Measurements from ENCODE around the gene RET.

Gene RET

DNA sequence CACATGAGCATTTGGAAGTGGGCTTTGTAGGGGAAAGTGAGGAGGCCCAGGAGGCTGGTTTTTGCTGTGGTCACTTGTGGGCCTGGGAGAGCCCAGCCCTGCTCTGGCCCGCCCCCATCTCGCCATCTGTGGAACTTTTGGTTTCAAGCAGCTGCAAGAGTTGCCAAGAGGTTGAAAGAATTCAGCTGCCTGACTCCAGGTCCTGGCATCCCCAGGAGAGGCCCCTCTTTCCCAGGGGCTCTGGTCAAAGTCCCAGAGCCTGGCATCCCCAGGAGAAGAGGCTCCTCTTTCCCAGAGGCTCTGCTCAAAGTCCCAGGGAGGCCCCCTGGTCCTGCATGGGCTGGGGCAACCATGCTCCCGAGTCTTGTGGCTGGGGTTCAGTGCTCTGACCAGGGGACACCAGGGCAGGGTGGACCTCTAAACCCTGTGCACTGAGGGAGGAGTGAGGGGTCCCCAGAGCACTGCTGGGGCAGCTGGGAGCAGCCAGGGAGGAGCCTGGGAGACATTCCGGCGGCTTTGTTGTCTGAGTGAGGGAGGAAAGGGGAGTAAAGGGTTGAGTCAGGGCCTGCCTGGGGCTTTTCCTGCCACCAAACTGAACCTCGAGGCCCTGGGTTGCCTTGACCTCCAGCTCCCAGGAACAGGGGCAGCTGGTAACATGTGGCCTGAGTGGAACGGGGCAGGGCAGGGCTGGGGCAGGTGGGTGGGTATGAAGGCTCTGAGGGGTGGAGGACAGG, 33.6 kb downstream of the RET start:
- DNase-seq = no peak

DNA sequence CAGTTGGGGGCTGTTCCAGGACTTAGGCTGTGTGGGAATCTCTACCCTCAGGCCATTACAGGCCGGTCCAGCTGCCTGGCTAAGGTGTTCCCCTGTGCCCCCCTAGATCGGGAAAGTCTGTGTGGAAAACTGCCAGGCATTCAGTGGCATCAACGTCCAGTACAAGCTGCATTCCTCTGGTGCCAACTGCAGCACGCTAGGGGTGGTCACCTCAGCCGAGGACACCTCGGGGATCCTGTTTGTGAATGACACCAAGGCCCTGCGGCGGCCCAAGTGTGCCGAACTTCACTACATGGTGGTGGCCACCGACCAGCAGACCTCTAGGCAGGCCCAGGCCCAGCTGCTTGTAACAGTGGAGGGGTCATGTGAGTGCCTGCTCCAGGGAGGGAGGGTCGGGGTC, 34.2 kb downstream of the RET start:
- DNase-seq = no peak

DNA sequence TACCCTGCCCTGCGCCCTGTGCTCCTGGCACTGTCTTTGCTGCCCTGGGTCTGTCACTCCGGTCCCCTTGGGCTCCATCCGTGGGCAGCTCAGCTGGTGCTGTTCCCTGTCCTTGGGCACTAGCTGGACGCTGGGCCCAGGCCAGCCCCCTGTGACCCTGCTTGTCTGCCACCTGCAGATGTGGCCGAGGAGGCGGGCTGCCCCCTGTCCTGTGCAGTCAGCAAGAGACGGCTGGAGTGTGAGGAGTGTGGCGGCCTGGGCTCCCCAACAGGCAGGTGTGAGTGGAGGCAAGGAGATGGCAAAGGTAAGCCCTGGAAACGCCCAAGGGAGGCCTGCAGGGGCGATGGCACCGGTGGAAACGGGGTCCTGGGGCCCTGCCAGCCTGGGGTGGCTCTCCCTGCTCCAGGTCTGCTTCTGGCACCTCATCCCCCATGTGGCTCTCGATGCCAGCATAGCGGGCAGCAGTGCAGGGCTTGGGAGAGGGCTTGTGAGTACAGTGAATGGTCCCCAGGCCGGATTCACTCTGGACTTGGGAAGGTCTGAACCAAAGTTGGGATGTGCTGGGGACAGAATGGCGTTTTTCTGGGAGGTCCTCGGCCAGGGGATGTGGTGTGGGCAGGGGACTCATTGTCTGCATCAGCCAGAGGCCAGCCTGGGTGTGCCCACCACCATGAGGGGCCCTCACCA, 35.2 kb downstream of the RET start:
- no peak for DNase-seq

DNA sequence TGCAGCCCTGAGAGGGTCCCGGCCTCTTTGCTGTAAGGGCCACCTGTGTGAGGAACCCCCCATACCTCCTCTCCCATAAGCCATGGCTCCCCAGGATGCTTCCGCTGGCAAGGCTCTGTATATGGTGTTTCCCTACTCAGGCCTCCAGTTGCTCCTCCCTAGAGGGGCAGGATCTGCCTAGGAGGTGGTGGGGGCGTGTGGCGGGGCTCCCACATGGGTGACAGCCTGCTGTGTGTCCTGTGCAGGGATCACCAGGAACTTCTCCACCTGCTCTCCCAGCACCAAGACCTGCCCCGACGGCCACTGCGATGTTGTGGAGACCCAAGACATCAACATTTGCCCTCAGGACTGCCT, 35.7 kb downstream of the RET start:
- no peak for DNase-seq

DNA sequence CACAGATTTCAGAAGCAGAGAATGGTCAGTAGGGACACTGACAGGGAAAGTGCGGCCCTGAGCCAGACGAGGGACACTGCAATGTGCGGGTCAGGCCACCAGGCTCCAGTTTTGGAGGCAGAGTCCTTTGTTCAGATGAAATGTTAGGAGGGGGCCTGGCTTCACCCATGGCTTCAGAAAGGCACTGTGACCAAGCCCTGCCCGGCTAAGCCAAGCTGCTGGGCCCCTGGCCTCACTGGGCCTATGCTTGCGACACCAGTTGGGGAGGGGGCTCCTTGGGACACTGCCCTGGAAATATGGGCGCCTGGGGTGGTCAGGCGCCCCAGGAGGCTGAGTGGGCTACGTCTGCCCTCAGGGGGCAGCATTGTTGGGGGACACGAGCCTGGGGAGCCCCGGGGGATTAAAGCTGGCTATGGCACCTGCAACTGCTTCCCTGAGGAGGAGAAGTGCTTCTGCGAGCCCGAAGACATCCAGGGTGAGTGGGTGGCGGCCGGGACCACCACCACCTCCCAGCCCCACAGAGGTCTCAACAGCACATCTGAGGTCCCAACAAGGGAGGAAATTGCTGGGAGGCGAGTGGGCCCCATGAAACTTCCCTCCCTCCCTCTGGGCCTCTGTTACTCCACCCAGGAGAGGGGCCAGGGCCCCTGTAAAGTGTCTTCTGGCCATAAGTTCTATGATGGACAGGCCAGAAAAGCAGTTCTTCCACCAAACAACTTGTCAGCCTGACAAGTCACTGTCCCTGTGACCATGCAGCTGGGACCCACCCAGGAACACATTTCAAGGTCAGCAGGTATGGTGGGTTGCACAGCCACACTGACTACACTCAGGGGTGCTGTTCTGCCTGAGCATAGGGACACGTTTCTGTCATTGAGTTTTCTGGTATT, 36.6 kb downstream of the RET start:
- DNase-seq = no peak

DNA sequence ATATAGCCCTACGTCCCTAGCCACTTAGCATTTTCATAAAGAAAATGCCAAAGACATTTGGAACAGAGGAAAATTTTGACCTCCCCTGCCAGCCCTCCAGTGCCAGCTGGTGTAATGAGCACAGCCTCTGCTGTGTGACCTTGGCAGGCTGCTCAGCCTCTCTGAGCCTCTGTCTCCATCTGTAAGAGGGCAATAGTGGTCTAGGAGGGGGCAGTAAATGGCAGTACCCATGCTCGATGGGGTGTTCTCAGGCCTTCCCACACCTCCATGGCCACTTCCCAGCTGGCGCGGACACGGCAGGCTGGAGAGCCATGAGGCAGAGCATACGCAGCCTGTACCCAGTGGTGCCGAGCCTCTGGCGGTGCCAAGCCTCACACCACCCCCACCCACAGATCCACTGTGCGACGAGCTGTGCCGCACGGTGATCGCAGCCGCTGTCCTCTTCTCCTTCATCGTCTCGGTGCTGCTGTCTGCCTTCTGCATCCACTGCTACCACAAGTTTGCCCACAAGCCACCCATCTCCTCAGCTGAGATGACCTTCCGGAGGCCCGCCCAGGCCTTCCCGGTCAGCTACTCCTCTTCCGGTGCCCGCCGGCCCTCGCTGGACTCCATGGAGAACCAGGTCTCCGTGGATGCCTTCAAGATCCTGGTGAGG, 37.3 kb downstream of the RET start:
- DNase-seq = no peak

DNA sequence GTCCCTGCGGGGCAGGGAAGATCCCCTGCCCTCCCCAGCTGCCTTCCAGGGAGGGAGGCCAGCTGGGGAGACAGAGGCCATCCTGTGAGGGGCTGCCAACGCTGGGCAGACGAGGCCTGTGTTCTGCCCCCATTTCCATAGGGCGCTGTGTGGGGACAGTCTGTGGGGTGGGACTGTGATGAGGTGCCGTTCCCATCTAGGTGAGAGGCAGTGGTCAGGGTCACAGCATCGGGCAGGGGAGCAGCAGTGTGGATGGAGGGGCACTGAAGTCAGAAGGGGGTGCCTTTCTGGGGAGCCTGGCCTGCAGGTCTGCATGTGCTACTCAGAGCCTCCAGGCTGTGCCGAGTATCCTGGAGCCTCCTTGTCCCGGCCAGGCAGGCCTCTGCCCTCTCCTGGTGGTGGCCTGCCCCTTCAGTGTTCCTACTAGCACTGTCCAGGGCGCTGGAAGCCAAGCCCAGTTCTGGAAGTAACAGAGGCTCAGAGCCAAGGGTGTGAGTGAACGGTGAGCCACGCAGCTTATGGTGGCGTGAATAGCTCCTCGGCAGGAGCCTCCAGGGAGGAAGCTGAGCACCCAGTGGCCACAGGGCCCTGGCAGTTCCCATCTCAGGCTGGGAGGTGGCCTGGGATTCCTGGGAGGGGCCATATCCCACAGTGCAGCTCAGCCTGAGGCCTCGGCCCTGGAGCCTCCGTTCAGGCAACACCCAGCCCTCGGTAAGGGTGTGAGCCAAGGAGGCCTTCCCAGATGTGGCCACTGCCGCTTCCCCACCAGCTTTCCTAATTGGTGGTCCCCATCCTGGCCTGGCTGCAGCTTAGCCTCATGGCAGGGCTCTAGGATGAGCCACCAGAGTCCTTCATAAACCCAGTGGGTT, 38.1 kb downstream of the RET start:
- DNase-seq = no peak

DNA sequence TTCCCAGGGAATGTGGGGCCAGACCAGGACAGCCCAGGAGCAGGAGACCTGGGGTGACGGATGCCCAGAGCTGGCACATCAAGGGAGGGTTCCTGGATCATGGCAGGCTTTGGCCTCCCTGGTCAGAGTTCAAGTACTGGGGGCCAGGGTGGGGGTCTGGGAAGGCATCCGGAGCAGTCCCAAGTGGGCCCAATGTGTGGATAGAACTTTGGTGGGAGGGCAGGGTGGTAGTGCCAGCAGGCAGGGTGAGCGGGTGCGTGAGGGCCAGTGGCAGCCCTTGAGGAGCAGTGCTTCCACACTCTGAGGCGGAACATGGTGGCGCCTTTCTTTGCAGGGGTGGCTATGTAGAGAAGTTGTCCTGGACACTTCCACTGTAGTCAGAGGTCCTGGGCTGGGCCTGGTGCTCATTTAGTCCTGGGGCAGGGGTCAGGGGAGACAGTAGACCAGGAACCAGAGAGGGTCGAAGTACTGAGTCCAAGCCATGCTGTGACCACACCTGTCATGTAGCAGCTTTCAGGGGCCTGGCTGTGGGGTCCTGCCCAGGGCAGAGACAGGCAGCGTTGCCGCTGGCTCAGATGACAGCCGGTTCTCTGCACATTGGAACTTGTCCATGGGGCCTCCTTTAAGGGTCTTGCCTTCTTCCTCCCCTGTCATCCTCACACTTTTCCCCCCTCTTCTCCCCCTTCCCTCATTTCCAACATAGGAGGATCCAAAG, 39.2 kb downstream of the RET start:
- no peak for DNase-seq

DNA sequence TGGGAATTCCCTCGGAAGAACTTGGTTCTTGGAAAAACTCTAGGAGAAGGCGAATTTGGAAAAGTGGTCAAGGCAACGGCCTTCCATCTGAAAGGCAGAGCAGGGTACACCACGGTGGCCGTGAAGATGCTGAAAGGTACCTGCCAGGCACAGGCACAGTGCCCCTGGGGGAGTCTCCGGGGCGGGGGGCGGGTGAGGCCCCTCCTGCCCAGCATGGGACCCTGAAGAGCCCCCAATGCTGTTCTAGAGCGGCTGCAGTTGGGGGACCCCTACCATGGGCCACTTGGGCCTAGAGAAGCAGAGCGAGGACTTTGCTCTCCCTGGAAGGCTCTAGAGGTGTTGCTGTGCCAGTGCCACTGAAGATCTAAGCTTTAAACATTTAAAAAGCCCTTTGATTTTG, 39.7 kb downstream of the RET start:
- DNase-seq = no peak

DNA sequence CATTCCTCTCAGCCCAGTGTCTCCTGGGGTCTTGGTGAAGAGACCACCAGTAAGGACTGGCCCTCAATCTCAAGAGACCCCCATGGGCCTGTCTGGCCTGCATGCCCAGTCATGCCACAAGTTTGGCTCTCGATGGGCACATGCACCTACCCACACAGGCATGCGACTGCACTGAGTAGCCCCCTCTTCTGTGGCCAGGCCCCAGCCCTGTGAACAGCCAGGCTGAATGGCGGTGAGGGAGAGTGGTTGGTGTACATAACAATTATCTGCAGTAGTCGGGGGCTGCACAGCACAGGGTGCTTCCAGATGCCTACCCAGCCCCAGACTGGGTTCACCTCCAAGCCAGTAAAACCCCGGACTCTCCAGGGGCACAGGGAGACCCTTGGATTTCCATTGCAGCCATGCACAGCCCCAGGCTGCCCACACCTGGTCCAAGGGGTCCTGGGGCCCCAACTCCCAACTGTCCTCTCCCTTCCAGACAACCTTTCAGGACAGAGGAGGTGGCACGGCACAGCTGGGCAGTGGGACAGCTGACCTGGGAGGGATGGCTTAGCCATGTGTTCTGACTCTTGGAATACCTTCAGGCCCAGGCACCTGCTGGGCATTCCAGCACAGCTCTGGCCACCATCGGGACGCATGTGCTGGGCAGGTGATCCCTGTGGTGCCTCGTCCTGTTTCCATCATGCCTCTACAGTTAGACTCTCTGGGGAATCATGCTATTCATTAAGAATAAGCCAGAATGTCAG, 40.3 kb downstream of the RET start:
- DNase-seq = no peak

DNA sequence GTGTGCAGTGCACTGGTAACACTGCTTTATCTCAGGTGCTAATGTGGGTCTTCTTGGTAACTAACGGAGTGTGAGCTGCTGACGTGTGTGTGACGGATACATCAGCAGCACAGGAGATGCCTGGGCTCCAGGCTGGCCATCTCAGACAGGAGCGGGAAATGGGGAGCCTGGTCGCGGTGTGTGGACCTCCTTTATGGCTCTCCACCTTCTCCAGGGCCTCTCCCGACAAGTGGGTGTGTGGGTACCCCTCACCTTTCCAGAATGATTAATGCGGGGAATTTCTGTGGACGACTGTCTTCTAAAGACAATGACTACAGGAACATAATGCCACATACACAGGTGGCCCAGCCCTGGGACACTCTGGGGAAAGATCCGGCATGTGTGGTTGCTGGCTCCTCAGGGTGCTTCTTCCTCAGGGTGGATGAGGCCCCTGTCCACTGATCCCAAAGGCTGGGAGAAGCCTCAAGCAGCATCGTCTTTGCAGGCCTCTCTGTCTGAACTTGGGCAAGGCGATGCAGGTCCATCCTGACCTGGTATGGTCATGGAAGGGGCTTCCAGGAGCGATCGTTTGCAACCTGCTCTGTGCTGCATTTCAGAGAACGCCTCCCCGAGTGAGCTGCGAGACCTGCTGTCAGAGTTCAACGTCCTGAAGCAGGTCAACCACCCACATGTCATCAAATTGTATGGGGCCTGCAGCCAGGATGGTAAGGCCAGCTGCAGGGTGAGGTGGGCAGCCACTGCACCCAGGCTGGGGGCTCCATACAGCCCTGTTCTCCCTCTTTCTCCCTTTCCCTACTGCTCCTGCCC, 41.1 kb downstream of the RET start:
- DNase-seq = no peak

DNA sequence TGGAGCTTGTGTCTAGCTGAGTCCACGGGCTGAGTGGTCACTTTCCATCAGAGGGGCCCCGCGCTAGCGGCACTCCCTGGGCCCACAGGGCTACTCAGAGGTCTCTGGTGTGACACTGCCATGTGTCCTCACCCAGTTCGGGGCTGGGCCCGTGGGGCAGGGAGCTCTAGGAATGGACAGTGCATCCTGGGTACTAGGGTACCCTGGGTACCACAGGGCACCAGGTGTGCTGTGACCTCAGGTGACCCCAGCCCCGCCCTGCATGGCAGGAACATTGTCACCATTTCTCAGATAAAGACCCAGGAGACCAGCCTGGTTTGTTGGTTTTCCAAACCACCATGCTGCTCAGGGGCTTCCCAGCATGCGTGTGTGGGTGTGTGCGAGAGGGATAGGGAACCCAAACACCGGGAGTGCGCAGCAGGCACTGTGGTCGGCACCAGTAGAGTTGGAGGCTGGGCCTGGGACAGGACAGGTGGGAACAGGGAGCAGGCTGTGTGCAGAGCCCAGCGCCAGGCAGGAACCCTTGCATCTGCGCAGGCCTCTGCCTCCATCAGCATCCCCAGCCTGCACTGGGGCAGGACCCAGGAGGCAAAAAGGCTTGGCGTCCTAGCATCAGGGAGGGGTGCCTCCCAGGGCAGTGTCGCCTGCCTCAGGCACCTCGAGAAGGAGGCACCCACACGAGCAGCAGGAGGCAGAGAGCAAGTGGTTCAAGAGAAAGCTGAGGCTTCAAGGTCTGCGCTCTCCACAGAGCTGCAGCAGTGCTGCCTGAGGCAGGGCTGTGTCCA, 42.0 kb downstream of the RET start:
- DNase-seq = no peak

DNA sequence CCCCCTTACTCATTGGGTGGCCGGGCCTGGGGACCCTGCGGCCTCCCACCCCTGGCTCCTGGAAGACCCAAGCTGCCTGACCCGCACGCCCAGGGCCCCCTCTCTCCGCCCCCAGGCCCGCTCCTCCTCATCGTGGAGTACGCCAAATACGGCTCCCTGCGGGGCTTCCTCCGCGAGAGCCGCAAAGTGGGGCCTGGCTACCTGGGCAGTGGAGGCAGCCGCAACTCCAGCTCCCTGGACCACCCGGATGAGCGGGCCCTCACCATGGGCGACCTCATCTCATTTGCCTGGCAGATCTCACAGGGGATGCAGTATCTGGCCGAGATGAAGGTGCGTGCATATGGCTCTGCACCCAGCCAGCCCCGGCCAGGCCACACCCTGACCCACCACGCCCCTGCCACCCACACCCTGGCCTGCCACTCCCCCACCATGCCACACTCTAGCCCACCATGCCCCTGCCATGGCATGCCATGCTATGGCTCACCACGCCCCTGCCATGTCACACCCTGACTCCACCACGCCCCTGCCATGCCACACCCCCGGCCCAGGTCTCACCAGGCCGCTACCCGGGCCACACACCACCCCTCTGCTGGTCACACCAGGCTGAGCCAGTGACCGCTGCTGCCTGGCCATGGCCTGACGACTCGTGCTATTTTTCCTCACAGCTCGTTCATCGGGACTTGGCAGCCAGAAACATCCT, 42.7 kb downstream of the RET start:
- no peak for DNase-seq

DNA sequence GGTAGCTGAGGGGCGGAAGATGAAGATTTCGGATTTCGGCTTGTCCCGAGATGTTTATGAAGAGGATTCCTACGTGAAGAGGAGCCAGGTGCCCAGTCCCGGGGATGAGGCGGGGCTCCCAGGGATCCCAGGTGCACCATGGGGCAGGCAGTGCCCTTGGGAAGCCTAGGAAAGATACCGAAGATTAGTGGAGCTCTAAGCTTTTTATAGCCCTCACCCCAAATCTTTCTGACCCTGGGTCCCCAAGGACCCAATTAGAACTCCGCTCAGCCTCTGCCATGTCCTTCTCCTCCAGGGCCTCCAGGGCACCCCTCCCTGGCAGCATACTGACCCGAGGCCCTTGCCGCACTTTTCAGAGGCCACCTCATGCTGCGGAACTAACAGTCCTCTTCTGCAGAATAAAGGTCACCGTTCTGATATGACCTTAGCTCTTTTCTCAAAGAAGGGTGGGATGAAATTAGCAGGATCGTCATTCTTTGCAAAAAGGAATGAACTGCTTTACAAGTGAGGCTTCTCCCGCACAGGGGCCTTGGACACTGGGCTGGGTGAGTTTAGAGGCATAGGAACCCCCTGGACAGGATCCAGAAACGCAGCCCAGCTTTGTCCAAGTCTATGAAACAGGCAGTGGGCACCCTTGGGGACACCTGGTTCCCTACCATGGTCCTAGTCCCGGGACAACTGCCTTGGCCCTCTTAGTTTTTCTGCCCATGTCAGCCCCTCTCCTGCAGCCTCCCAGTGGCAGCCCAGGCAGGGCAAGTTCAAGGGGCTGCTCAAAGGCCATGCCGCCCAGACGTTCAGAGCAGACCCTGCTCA, 43.5 kb downstream of the RET start:
- no peak for DNase-seq

DNA sequence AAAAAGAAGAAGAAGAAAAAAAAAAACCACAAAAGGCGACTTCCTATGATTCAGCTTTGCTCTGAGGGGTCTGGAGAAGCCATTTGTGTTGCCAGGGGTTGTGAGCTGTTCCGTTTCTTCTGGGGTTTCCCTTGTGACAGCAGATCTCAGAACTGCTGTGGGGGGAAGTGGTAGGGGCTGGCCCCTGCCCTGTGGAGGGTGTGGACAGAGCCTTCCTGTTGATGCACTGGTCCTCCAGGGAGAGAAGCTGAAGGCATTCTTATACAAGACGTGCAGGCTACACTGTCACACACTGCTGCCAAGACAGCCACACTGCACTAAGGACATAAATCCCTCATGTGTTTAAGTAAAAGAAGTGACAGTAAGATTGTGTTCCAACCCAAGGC, 44.1 kb downstream of the RET start:
- DNase-seq = peak; percentile 78

DNA sequence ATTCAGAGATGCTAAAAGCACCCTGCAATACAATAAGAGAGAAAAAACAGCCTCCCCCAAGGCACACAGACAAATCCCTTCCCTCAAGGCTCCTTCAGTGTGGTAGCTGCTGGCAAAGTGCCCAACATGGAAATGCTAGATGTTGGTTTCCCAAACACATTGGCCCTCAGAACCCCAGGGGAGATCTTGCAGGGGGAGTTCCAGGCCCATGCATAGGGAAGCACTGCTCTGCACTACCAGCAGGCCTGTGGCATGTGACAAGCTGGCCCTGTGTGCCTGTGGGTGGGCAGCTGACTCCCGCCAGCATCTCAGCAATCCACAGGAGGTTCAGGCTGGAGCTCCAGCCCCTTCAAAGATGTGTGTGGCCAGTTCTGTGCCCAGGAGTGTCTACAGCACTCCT, 44.6 kb downstream of the RET start:
- DNase-seq = no peak

DNA sequence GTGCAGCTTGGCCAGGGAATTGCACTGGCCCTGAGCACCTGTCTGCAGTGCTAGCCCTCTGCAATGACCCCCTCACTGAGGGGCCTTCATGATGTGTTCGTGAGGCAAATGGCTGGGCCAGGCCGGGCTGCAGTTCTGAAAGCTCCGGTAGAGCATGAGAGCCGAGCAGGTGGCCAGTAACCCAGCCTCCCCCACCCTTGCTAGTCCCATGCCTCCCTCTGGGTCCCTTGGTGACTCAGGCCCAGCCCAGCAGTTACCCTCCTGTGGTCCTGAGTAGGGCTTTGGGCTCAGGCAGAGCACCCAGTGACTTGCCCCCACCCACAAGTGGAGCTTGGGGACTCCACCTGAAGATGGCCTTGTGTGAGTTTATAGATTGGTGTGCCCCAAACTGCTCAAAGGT, 45.2 kb downstream of the RET start:
- no peak for DNase-seq

DNA sequence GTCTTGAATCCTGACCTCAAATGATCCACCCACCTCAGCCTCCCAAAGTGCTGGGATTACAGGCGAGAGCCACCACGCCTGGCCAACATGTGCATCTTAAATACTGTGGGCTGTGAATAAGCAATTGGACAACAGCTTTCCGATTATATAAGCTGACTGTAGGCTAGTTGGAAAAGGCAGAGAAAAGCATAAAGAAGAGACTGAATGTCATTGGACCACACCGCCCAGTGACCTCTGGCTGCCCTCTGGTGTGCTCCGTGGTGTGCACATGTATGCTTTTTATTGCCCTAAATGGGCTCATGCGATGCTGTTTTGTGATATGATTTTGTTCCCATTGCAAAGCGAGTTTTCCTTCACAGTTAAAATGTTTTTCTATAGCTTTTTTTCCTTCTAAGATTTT, 46.0 kb downstream of the RET start:
- DNase-seq = no peak

Measured in CD4-positive, alpha-beta T cell treated with Interleukin-4 for 4 hours (primary cell).